ENCODE data around the gene IGF1R.

- TF ChIP-seq, protein P1, sequence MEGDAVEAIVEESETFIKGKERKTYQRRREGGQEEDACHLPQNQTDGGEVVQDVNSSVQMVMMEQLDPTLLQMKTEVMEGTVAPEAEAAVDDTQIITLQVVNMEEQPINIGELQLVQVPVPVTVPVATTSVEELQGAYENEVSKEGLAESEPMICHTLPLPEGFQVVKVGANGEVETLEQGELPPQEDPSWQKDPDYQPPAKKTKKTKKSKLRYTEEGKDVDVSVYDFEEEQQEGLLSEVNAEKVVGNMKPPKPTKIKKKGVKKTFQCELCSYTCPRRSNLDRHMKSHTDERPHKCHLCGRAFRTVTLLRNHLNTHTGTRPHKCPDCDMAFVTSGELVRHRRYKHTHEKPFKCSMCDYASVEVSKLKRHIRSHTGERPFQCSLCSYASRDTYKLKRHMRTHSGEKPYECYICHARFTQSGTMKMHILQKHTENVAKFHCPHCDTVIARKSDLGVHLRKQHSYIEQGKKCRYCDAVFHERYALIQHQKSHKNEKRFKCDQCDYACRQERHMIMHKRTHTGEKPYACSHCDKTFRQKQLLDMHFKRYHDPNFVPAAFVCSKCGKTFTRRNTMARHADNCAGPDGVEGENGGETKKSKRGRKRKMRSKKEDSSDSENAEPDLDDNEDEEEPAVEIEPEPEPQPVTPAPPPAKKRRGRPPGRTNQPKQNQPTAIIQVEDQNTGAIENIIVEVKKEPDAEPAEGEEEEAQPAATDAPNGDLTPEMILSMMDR (IDR thresholded peaks at IDR 0.05; ENCODE audit: insufficient read depth, low read length, poor library complexity, severe bottlenecking) = no peak
- TF ChIP-seq EZH2phosphoT487 (conservative IDR thresholded peaks at IDR 0.05; ENCODE audit: low read length) = no peak
Observed at GRCh38 chr15:98901434-98902072, 253.2 kb downstream of the IGF1R start.
